Measurements from ENCODE around the gene DHRS2. TPM values are rescaled to one million over a fixed set of nuclear protein-coding genes. Genes with fewer than 3 reads are reported as not detected.

Gene DHRS2
- total RNA-seq, 1 donor from 2014 or later = not detected

DNA sequence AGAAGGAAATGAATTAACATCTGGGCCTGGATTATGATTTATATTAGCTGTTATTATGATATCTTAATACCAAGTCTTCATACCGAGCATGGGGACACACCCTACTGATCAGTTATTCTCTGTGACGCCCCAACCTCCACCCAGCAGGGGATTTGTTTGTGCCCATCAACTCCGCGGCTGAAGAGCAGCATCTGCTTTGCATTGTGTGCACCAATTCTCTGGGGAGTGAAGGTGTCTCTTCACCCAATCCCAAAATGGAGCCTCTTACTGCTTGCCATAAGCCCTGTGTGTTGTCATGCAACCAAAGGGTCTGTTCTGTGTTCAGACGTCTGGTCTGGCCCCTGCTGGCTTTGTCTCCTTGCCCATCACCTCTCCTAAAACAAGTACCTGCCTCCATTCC lies 25.4 kb downstream of the DHRS2 start:
- no peak for DNase-seq (ENCODE audit: low spot score)
- Mint-ChIP-seq H3K27ac (ENCODE audit: unreplicated experiment) (no peak overlapping the region), H3K4me1 (ENCODE audit: unreplicated experiment) (peaks cover 33% of the 10 kb centered on the region), H3K27me3 (ENCODE audit: unreplicated experiment) (peaks cover 7% of the 10 kb centered on the region), H3K4me3 (ENCODE audit: unreplicated experiment) (no peak overlapping the region), H3K9me3 (ENCODE audit: unreplicated experiment) (no peaks in the 10 kb centered on the region), H3K36me3 (ENCODE audit: low read depth, unreplicated experiment) (no peaks in the 10 kb centered on the region)
- no peak for TF ChIP-seq CTCF (IDR thresholded peaks at IDR 0.05; ENCODE audit: unreplicated experiment)

DNA sequence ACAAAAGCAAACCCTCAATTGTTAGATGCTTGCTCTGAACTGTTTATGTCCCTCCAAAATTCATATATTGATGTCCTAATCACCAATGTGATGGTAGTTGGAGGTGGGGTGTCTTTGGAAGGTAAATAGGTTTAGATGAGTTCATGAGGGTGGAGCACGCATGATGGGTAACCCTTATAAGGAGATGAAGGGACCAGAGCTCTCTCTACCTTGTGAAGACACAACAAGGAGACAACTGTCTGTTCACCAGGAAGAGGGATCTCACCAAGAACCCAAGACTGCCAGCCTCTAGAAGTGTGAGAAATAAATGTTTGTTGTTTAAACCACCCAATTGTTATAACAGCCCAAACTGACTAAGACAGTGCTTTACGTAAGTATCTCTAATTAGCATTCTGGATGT lies 27.0 kb downstream of the DHRS2 start:
- Mint-ChIP-seq H3K36me3 (ENCODE audit: low read depth, unreplicated experiment) (no peaks in the 10 kb centered on the region), H3K4me1 (ENCODE audit: unreplicated experiment) (peaks cover 25% of the 10 kb centered on the region), H3K4me3 (ENCODE audit: unreplicated experiment) (no peak overlapping the region), H3K27ac (ENCODE audit: unreplicated experiment) (no peak overlapping the region), H3K9me3 (ENCODE audit: unreplicated experiment) (no peaks in the 10 kb centered on the region), H3K27me3 (ENCODE audit: unreplicated experiment) (peaks cover 6% of the 10 kb centered on the region)
- no peak for DNase-seq (ENCODE audit: low spot score)
- no peak for TF ChIP-seq CTCF (IDR thresholded peaks at IDR 0.05; ENCODE audit: unreplicated experiment)

- TF ChIP-seq CTCF (IDR thresholded peaks at IDR 0.05; ENCODE audit: unreplicated experiment) = no peak
- Mint-ChIP-seq H3K4me3 (ENCODE audit: unreplicated experiment) (no peak overlapping the region), H3K27me3 (ENCODE audit: unreplicated experiment) (peaks cover 5% of the 10 kb centered on the region), H3K4me1 (ENCODE audit: unreplicated experiment) (peaks cover 20% of the 10 kb centered on the region), H3K9me3 (ENCODE audit: unreplicated experiment) (no peaks in the 10 kb centered on the region), H3K27ac (ENCODE audit: unreplicated experiment) (no peak overlapping the region), H3K36me3 (ENCODE audit: low read depth, unreplicated experiment) (no peaks in the 10 kb centered on the region)
- DNase-seq (ENCODE audit: low spot score) = no peak
These were observed 27.5 kb downstream of the DHRS2 start for GRCh38 chr14:23663711-23664110.

DNA sequence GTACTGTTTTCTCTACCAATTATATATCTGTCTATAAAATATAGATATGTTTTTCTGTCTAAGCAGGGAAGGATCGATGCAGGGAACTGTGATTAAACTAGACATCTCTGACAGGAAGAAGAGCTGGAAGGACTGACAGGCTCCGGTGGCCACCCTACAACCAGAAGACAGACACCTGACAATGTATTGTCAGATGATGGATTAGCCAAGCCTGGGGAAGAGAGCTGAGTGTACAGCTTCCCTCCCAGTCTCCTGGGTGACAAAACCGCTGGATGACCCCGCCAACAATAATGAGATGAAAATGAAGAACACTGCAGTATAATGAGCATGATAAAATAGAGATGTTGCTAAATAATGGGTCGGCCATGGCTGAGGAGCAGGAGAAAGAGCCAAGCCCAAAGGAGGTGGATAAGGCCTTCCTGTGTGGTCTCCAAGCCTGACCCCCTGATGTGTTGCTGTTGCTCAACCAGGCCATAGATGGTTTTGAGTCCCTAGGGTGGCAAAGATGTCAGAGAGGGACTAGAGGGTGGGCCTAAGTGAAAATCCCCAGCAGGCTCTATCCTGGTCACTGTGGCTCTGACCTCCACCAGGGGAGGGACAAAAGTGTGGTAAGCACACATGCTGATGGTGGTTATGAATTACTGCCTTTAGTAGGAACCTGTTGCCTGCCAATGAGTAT lies 28.2 kb downstream of the DHRS2 start:
- Mint-ChIP-seq H3K36me3 (ENCODE audit: low read depth, unreplicated experiment) (no peaks in the 10 kb centered on the region), H3K9me3 (ENCODE audit: unreplicated experiment) (no peaks in the 10 kb centered on the region)
- no peak for TF ChIP-seq CTCF (IDR thresholded peaks at IDR 0.05; ENCODE audit: unreplicated experiment)

GRCh38 chr14:23665302-23666016 lies 29.3 kb downstream of the DHRS2 start:
- no peak for DNase-seq (ENCODE audit: low spot score)
- peaks cover 8% of the 10 kb centered on the region for H3K27me3 Mint-ChIP-seq (ENCODE audit: unreplicated experiment)
- TF ChIP-seq CTCF (IDR thresholded peaks at IDR 0.05; ENCODE audit: unreplicated experiment) = no peak
- no peaks in the 10 kb centered on the region for H3K9me3 Mint-ChIP-seq (ENCODE audit: unreplicated experiment)
- H3K36me3 Mint-ChIP-seq (ENCODE audit: low read depth, unreplicated experiment) = no peaks in the 10 kb centered on the region
- no peak overlapping the region for H3K27ac Mint-ChIP-seq (ENCODE audit: unreplicated experiment)
- H3K4me3 Mint-ChIP-seq (ENCODE audit: unreplicated experiment) = no peak overlapping the region
- H3K4me1 Mint-ChIP-seq (ENCODE audit: unreplicated experiment) = peaks cover 6% of the 10 kb centered on the region

More for the DNA sequence above, 28.2 kb downstream of the DHRS2 start:
- no peak for DNase-seq (ENCODE audit: low spot score)
- peaks cover 6% of the 10 kb centered on the region for H3K27me3 Mint-ChIP-seq (ENCODE audit: unreplicated experiment)
- no peak overlapping the region for H3K4me3 Mint-ChIP-seq (ENCODE audit: unreplicated experiment)
- H3K27ac Mint-ChIP-seq (ENCODE audit: unreplicated experiment) = no peak overlapping the region
- peaks cover 15% of the 10 kb centered on the region for H3K4me1 Mint-ChIP-seq (ENCODE audit: unreplicated experiment)

All from endothelial cell (in vitro differentiated cells).